T-helper 1 cell treated with Interleukin-12 subunit alpha and Interleukin-12 subunit beta and Interleukin-4 antibody, amounts not matched to agents 30 μg/mL and 1 μg/mL, for 36 hours (primary cell): ENCODE results near the gene DDIT4L.
"Not testable (repeated sequence)": the region's sequence is repeated elsewhere in the genome, so short reads cannot be mapped to it uniquely, and the experiment has no call there.

ENCODE experiments used
- H3K27ac Mint-ChIP-seq: one replicate; pipeline ENCODE4 v1.8.0; 2021; ENCODE audit warnings: mild to moderate bottlenecking, mixed read lengths
- H3K27me3 Mint-ChIP-seq: one replicate; pipeline ENCODE4 v1.8.0; 2021; ENCODE audit warnings: low read depth, mixed read lengths
- H3K36me3 Mint-ChIP-seq: one replicate; pipeline ENCODE4 v1.8.0; 2021; ENCODE audit warnings: low read depth, mixed read lengths
- H3K4me1 Mint-ChIP-seq: one replicate; pipeline ENCODE4 v1.8.0; 2021; ENCODE audit warnings: low read depth, mixed read lengths
- H3K4me3 Mint-ChIP-seq: one replicate; pipeline ENCODE4 v1.8.0; 2021; ENCODE audit warnings: mild to moderate bottlenecking, moderate library complexity, mixed read lengths
- H3K9me3 Mint-ChIP-seq: one replicate; pipeline ENCODE4 v1.8.0; 2021; ENCODE audit warnings: mixed read lengths

The DDIT4L gene

GRCh38 chr4:100189820-100190642 lies at the start of gene DDIT4L:
TSS of gene DDIT4L (minus strand) at chr4:100190468. CDS start at chr4:100189983, 485 bp downstream.
- Mint-ChIP-seq H3K9me3 (no peaks in the 10 kb centered on the region), H3K27me3 (peaks cover 41% of the 10 kb centered on the region), H3K4me1 (peaks cover 17% of the 10 kb centered on the region), H3K4me3 (peak within 1 kb of the TSS; percentile 82), H3K36me3 (no peaks in the 10 kb centered on the region), H3K27ac (no peak within 1 kb of the TSS)

GRCh38 chr4:100240008-100240407 lies 49.7 kb upstream of the DDIT4L start:
- H3K27me3 Mint-ChIP-seq, result peaks cover 8% of the 10 kb centered on the region
- H3K4me1 Mint-ChIP-seq, result peaks cover 3% of the 10 kb centered on the region
- H3K27ac Mint-ChIP-seq, result no peak overlapping the region
- peaks cover 13% of the 10 kb centered on the region for H3K9me3 Mint-ChIP-seq
- peak overlapping the region; percentile 28 for H3K4me3 Mint-ChIP-seq
- H3K36me3 Mint-ChIP-seq, result no peaks in the 10 kb centered on the region

GRCh38 chr4:100224721-100225120 lies 34.5 kb upstream of the DDIT4L start:
- Mint-ChIP-seq H3K4me1 (no peaks in the 10 kb centered on the region), H3K4me3 (no peak overlapping the region), H3K9me3 (peaks cover 31% of the 10 kb centered on the region), H3K36me3 (no peaks in the 10 kb centered on the region), H3K27me3 (peaks cover 4% of the 10 kb centered on the region), H3K27ac (no peak overlapping the region)

- Mint-ChIP-seq H3K4me1 (no peaks in the 10 kb centered on the region), H3K27me3 (peaks cover 4% of the 10 kb centered on the region), H3K36me3 (no peaks in the 10 kb centered on the region), H3K27ac (no peak overlapping the region), H3K4me3 (no peak overlapping the region), H3K9me3 (peaks cover 26% of the 10 kb centered on the region)
Observed at GRCh38 chr4:100224160-100224559, 33.9 kb upstream of the DDIT4L start.

- peaks cover 30% of the 10 kb centered on the region for H3K27me3 Mint-ChIP-seq
- H3K36me3 Mint-ChIP-seq, result no peaks in the 10 kb centered on the region
- H3K9me3 Mint-ChIP-seq, result no peaks in the 10 kb centered on the region
- peaks cover 12% of the 10 kb centered on the region for H3K4me1 Mint-ChIP-seq
- peak overlapping the region; percentile 3 for H3K27ac Mint-ChIP-seq
- H3K4me3 Mint-ChIP-seq, result peak overlapping the region; percentile 15
Observed at GRCh38 chr4:100208964-100209363, 18.7 kb upstream of the DDIT4L start.

- Mint-ChIP-seq H3K9me3 (no peaks in the 10 kb centered on the region), H3K4me3 (no peak overlapping the region), H3K4me1 (peaks cover 12% of the 10 kb centered on the region), H3K27me3 (peaks cover 30% of the 10 kb centered on the region), H3K27ac (no peak overlapping the region), H3K36me3 (no peaks in the 10 kb centered on the region)
Observed at GRCh38 chr4:100208459-100208858, 18.2 kb upstream of the DDIT4L start.

- no peaks in the 10 kb centered on the region for H3K36me3 Mint-ChIP-seq
- H3K4me1 Mint-ChIP-seq, result peaks cover 12% of the 10 kb centered on the region
- H3K27me3 Mint-ChIP-seq, result peaks cover 33% of the 10 kb centered on the region
- H3K9me3 Mint-ChIP-seq, result no peaks in the 10 kb centered on the region
- H3K27ac Mint-ChIP-seq, result no peak overlapping the region
- H3K4me3 Mint-ChIP-seq, result no peak overlapping the region
Observed at GRCh38 chr4:100206850-100207249, 16.6 kb upstream of the DDIT4L start.

- Mint-ChIP-seq H3K27ac (no peak overlapping the region), H3K9me3 (no peaks in the 10 kb centered on the region), H3K27me3 (peaks cover 16% of the 10 kb centered on the region), H3K4me1 (no peaks in the 10 kb centered on the region), H3K36me3 (no peaks in the 10 kb centered on the region), H3K4me3 (no peak overlapping the region)
Observed at GRCh38 chr4:100198061-100198460, 7.8 kb upstream of the DDIT4L start.

- H3K27ac Mint-ChIP-seq, H3K4me1 Mint-ChIP-seq, H3K36me3 Mint-ChIP-seq, H3K9me3 Mint-ChIP-seq, H3K4me3 Mint-ChIP-seq: not testable (repeated sequence)
- peaks cover 13% of the 10 kb centered on the region for H3K27me3 Mint-ChIP-seq
Observed at GRCh38 chr4:100196388-100197071, 6.3 kb upstream of the DDIT4L start.

GRCh38 chr4:100190643-100191600 lies 654 bp upstream of the DDIT4L start:
- H3K9me3 Mint-ChIP-seq, result no peaks in the 10 kb centered on the region
- no peaks in the 10 kb centered on the region for H3K36me3 Mint-ChIP-seq
- H3K4me1 Mint-ChIP-seq, result peaks cover 17% of the 10 kb centered on the region
- H3K27ac Mint-ChIP-seq, result no peak overlapping the region
- peaks cover 36% of the 10 kb centered on the region for H3K27me3 Mint-ChIP-seq
- H3K4me3 Mint-ChIP-seq, result peak overlapping the region; percentile 82

GRCh38 chr4:100188829-100189228 lies 1.4 kb downstream of the DDIT4L start:
- Mint-ChIP-seq H3K4me1 (peaks cover 17% of the 10 kb centered on the region), H3K36me3 (no peaks in the 10 kb centered on the region), H3K27me3 (peaks cover 50% of the 10 kb centered on the region), H3K4me3 (peak overlapping the region; percentile 74), H3K27ac (no peak overlapping the region), H3K9me3 (no peaks in the 10 kb centered on the region)

- Mint-ChIP-seq H3K36me3 (no peaks in the 10 kb centered on the region), H3K27ac (no peak overlapping the region), H3K4me1 (peaks cover 17% of the 10 kb centered on the region), H3K27me3 (peaks cover 50% of the 10 kb centered on the region), H3K9me3 (no peaks in the 10 kb centered on the region), H3K4me3 (no peak overlapping the region)
Observed at GRCh38 chr4:100187781-100188180, 2.5 kb downstream of the DDIT4L start.

- Mint-ChIP-seq H3K36me3 (no peaks in the 10 kb centered on the region), H3K9me3 (no peaks in the 10 kb centered on the region), H3K4me3 (no peak overlapping the region), H3K4me1 (peaks cover 8% of the 10 kb centered on the region), H3K27ac (no peak overlapping the region), H3K27me3 (peaks cover 39% of the 10 kb centered on the region)
Observed at GRCh38 chr4:100184787-100185186, 5.5 kb downstream of the DDIT4L start.

GRCh38 chr4:100177855-100178254 lies 12.4 kb downstream of the DDIT4L start:
- H3K4me3 Mint-ChIP-seq, result no peak overlapping the region
- no peak overlapping the region for H3K27ac Mint-ChIP-seq
- peaks cover 8% of the 10 kb centered on the region for H3K27me3 Mint-ChIP-seq
- H3K36me3 Mint-ChIP-seq, result no peaks in the 10 kb centered on the region
- H3K9me3 Mint-ChIP-seq, result no peaks in the 10 kb centered on the region
- peaks cover 2% of the 10 kb centered on the region for H3K4me1 Mint-ChIP-seq
